B cell (primary cell): ENCODE data around the gene HOXD8.

Source experiments
- CTCF ChIP-seq: fragments of 200-600 bp; IDR thresholded peaks from one replicate; pipeline ENCODE4 v1.8.0; 2022; ENCODE audit warnings: antibody characterized with exemption, mild to moderate bottlenecking
- EZH2 ChIP-seq: IDR thresholded peaks from 2 replicates; pipeline ENCODE4 v1.6.1; 2012; ENCODE audit warnings: borderline replicate concordance, low read depth, mild to moderate bottlenecking, moderate library complexity, low read length; ENCODE audit not compliant: insufficient read depth, poor library complexity, severe bottlenecking

- no peak for TF ChIP-seq CTCF
- no peak for TF ChIP-seq EZH2
Observed at GRCh38 chr2:176172007-176172894, 42.7 kb downstream of the HOXD8 start.
